ENCODE results near the gene MKNK2.

GRCh38 chr19:2048959-2049740, 1.9 kb downstream of the MKNK2 start:
- TF ChIP-seq CTCF (IDR thresholded peaks at IDR 0.05) (no peak), POLR2A (IDR thresholded peaks at IDR 0.05) (no peak)

Measured in uterus (tissue), 2 donors.